H7 (cell line): ENCODE measurements around the gene ANGPTL4. TPM values are rescaled to one million over a fixed set of nuclear protein-coding genes. Genes with fewer than 3 reads are reported as not detected.

Experiments used
- DNase-seq: peaks from one replicate; pipeline ENCODE4 v3.0.0; 2012
- H3K27me3 ChIP-seq: 2 replicates; pipeline ENCODE4 v1.6.0; 2011; ENCODE audit warnings: mild to moderate bottlenecking, low read length; ENCODE audit not compliant: control insufficient read depth, insufficient read depth
- H3K36me3 ChIP-seq: replicated peaks from 2 replicates; pipeline ENCODE4 v1.5.1; 2011; ENCODE audit warnings: low read length; ENCODE audit not compliant: control insufficient read depth, insufficient read depth
- H3K4me3 ChIP-seq: 2 replicates; pipeline ENCODE4 v1.5.1; 2011; ENCODE audit warnings: low read depth, mild to moderate bottlenecking, control low read depth, low read length, moderate library complexity; ENCODE audit not compliant: insufficient read depth
- total RNA-seq: library from RNA; depleted of rRNA; stranded (reverse); fragments of >200 nt; shearing (Covaris generic); gene quantifications from 2 replicates; pipeline ENCODE4 v1.2.3, GENCODE V29; 2014

Gene ANGPTL4
- total RNA-seq, 1 experiment from 2014 or later = 13.2 TPM

- H3K27me3 ChIP-seq = no peaks in the 10 kb centered on the region
- no peak overlapping the region for H3K4me3 ChIP-seq
- DNase-seq = no peak
- H3K36me3 ChIP-seq = no peaks in the 10 kb centered on the region
Observed at GRCh38 chr19:8387688-8388611, 24.0 kb downstream of the ANGPTL4 start.

DNA sequence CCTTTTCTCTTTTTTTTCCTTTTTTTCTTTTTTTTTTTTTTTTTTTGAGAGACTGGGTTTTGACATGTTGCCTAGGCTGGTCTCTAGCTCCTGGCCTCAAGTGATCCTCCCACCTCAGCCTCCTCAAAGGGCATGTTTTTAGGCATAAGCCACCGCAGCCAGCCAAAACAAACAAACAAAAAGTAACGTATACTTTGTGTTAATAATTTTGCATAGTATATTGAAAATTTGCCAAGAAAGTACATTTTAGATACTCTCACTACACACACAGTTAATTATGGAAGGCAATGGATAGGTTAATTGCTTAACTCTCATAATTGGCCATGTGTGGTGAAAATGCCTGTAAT, 24.6 kb downstream of the ANGPTL4 start:
- Histone ChIP-seq H3K4me3 (no peak overlapping the region), H3K27me3 (no peaks in the 10 kb centered on the region), H3K36me3 (no peaks in the 10 kb centered on the region)
- no peak for DNase-seq

GRCh38 chr19:8389891-8390616, 26.1 kb downstream of the ANGPTL4 start, which contains the start of gene RAB11B:
Gene RAB11B (plus strand): TSS chr19:8390360. CDS start chr19:8390417, 57 bp downstream.
- DNase-seq = peak; percentile 98
- Histone ChIP-seq H3K36me3 (no peaks in the 10 kb centered on the region), H3K27me3 (no peaks in the 10 kb centered on the region), H3K4me3 (peak within 1 kb of the TSS; percentile 76)

- DNase-seq = peak; percentile 99
Observed at GRCh38 chr19:8390617-8390981, 26.6 kb downstream of the ANGPTL4 start.

DNA sequence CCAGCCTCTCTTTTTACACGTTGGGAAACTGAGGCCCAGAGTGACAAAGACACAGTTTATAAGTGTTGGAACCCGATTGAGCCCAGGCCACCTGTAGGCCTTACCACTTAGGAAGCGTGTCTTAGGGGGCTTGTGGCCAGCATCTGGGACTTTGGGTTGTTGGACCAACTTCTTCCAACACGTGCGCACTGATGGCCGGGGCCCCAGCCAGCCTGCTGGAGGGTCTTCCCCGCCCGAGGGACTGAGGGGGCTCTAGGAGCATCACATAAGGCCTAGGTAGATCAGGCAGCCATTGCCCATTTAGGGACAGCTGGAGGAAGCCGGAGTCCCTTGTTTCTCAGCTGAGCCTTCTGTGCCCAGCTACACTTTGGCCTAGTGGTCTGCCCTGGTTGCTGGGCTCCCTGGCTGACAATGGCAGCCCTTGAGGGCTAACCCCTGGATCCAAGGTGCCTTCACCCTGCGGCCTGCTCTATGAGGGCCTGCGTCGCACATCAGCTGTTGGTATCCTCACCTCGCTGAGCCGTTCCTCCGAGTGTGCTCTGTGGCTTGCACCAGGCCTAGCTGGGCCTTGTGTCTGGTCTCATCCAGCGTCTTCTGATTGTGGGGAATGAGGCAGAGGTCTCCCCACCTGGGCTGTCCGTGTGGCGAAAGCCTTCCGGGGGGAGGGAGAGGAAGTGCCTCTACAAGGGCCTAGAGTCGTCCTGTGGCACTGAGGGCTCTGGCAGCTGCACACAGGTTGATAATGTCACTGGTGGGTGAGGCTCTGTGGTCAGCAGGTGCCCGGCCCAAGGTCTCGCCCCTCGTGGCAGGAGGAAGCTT, 27.5 kb downstream of the ANGPTL4 start:
- no peaks in the 10 kb centered on the region for H3K27me3 ChIP-seq
- DNase-seq = no peak
- H3K4me3 ChIP-seq = no peak overlapping the region
- H3K36me3 ChIP-seq = no peaks in the 10 kb centered on the region

More at GRCh38 chr19:8390617-8390981, 26.6 kb downstream of the ANGPTL4 start:
- Histone ChIP-seq H3K27me3 (no peaks in the 10 kb centered on the region), H3K4me3 (peak overlapping the region; percentile 76), H3K36me3 (no peaks in the 10 kb centered on the region)

GRCh38 chr19:8392017-8392591, 28.1 kb downstream of the ANGPTL4 start:
- DNase-seq = no peak
- Histone ChIP-seq H3K27me3 (no peaks in the 10 kb centered on the region), H3K4me3 (no peak overlapping the region), H3K36me3 (no peaks in the 10 kb centered on the region)

- no peaks in the 10 kb centered on the region for H3K27me3 ChIP-seq
- H3K4me3 ChIP-seq = no peak overlapping the region
- DNase-seq = no peak
- H3K36me3 ChIP-seq = no peaks in the 10 kb centered on the region
Observed at GRCh38 chr19:8393192-8393870, 29.4 kb downstream of the ANGPTL4 start.

GRCh38 chr19:8393871-8394250, 29.9 kb downstream of the ANGPTL4 start:
- Histone ChIP-seq H3K4me3 (no peak overlapping the region), H3K36me3 (no peaks in the 10 kb centered on the region), H3K27me3 (no peaks in the 10 kb centered on the region)
- DNase-seq = no peak

DNA sequence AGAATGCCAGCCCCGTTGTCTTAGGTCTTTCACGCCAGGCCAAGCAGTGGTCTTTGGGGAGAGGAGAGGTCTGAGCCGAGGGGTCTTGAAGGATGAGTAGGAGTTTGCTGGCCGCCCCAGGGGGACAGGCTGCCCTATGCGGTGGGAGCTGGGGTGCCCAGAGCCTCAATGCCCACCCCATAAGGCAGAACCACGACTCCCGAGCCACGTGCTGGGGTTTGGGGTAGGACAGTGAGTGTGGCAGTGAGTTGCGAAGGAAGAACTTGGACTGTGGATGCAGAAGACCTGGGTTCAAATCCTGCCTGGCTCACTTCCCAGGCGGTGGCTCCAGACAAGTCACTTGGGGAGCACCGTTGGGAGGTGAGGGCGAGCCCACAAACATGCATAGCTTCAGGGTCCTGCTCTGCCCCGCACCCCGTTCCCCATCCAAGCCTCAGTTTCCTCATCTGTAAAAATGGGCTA, 31.7 kb downstream of the ANGPTL4 start:
- Histone ChIP-seq H3K4me3 (no peak overlapping the region), H3K27me3 (no peaks in the 10 kb centered on the region), H3K36me3 (no peaks in the 10 kb centered on the region; the same call in 1 of the 2 replicates)
- no peak for DNase-seq

DNA sequence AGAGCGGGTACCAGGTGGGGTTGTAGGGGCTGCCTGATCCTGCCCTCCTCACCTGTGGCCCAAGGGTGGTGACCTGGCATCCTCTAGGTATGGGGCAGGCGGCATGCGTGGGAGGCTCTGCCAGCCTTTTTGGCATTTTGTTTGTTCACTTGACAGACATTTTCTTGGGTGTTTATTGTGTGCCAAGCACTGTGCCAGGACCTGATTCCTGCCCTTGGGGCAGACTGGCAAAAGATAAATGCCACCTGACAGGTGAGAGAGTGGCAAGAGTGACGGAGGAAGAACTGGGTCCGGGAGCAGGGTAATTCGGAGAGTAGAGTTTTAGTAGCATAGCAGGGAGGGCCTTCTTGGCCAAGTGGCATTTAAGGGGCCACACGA, 32.2 kb downstream of the ANGPTL4 start:
- no peak for DNase-seq
- no peaks in the 10 kb centered on the region for H3K27me3 ChIP-seq
- no peak overlapping the region for H3K4me3 ChIP-seq
- H3K36me3 ChIP-seq = no peaks in the 10 kb centered on the region; the same call in 1 of the 2 replicates

DNA sequence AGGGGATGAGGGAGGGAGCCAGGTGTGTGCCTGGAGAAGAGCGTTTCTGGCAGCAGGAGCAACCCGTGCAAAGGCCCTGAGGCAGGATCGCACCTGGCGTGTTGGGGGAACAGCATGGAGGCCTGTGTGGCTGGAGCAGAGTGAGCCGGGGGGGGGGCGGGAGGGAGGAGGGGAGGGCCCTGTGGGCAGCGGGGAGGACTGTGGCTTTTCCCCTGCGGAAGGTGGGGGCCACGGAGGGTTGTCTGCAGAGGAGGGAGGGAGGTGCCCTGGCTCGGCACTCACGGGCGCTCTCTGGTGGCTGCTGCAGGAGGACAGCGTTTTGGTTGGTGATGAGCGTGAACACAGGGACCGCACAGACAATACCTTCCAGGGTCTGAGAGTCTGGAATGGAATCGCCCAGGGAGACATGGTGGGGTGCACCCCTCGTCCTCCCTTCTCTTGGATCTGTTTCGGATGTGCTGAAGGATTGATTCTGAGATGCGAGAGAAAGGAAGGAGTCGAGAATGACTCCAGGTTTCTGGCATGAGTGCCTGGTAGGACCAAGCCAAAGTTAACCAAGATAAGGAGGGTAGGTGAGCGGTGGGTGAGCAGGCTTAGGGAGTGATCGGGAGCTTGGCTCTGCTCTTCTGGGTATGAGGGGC, 32.7 kb downstream of the ANGPTL4 start:
- no peak overlapping the region for H3K4me3 ChIP-seq
- H3K36me3 ChIP-seq = no peaks in the 10 kb centered on the region; the same call in 1 of the 2 replicates
- H3K27me3 ChIP-seq = no peaks in the 10 kb centered on the region
- DNase-seq = peak; percentile 94

DNA sequence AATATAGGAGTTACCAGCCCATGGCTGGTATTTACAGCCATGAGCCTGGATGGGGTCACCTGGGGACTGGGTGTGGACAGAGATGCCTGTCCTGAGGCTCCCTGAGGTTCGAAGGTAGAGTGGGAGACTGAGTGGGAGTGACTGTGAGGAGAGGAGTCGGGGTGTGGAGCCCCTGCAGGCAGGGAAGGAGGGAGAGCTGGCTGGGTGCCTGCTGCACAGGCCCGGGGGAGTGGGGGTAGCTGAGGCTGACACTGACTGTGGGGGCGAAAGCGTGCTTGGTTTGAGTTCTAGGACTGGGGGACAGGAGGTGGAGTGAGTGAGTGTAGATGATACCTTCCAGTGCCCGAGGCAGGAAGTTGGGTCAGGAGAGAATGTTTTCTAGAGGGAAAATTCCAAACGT, 33.3 kb downstream of the ANGPTL4 start:
- no peaks in the 10 kb centered on the region; the same call in 1 of the 2 replicates for H3K36me3 ChIP-seq

DNA sequence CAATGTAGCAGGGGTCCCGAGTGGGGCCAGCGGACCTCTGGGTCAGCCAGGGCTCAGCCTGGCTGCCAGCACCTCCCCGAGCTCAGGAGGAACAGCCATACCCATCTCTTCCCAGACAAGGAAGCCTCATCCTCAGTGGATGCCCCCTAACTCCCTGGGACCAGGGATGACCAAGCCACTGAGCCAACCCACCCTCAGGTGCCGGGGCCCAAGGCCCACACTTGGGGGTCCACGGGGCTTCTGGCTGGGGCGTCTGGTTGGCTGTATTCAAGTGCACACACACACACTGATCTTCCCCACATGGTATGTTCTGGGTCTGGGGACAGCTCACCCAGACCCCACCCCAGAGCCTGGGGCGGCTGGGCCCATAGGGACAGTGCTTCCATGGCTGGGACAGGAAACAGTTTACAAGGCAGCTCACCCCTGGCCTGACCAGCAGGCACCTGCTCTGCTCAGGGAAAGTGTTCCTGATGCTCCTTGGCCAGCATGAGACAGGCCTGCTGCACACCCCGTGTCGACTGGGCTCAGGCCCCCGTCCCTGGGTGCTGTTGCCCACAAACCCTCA, 33.9 kb downstream of the ANGPTL4 start:
- peak; percentile 33 for DNase-seq
- H3K4me3 ChIP-seq = no peak overlapping the region
- H3K36me3 ChIP-seq = no peaks in the 10 kb centered on the region; the same call in none of the 2 replicates
- no peaks in the 10 kb centered on the region for H3K27me3 ChIP-seq

More for the DNA sequence above, 33.3 kb downstream of the ANGPTL4 start:
- Histone ChIP-seq H3K27me3 (no peaks in the 10 kb centered on the region), H3K4me3 (no peak overlapping the region)
- DNase-seq = peak; percentile 41
